ENCODE data around the gene ARL5C.

- no peak for TF ChIP-seq CTCF (IDR thresholded peaks at IDR 0.05; ENCODE audit: insufficient read depth, low read length, poor library complexity, severe bottlenecking)
- TF ChIP-seq EZH2phosphoT487 (conservative IDR thresholded peaks at IDR 0.05; ENCODE audit: low read length), result no peak
Measured at GRCh38 chr17:39167476-39167875, 1.5 kb upstream of the ARL5C start.

Measured in SU-DHL-6 (cell line).